ENCODE results near the gene GREM2. TPM values are rescaled to one million over a fixed set of nuclear protein-coding genes. Genes with fewer than 3 reads are reported as not detected.

GREM2 gene
- total RNA-seq, 1 donor from 2014 or later, result 1.2 TPM

DNA sequence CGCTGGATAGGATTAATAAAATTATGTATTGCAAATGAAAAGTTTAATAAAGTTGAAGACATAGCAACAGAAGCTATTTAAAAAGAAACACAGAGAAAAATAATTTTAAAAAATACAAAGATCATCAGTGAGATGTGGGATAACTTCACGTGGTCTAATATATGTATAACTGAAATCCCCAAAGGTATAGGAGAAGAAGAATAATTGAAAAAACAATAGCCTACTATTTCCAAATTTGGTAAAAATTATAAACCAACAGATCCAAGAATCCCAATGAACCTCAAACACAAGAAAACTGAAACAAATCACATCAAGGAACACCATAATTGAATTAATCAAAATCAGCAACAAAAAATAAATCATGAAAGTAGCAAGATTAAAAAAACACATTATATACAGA is 44.9 kb downstream of the GREM2 start:
- no peaks in the 10 kb centered on the region for H3K36me3 ChIP-seq
- no peaks in the 10 kb centered on the region for H3K27me3 ChIP-seq
- no peaks in the 10 kb centered on the region for H3K9me3 ChIP-seq
- no peak overlapping the region for H3K4me3 ChIP-seq
- no peak for TF ChIP-seq POLR2A (IDR thresholded peaks at IDR 0.05)
- no peak for TF ChIP-seq POLR2AphosphoS5 (IDR thresholded peaks at IDR 0.05; ENCODE audit: insufficient read depth in 1 of 2, low read depth in 1 of 2)
- TF ChIP-seq, protein P1, sequence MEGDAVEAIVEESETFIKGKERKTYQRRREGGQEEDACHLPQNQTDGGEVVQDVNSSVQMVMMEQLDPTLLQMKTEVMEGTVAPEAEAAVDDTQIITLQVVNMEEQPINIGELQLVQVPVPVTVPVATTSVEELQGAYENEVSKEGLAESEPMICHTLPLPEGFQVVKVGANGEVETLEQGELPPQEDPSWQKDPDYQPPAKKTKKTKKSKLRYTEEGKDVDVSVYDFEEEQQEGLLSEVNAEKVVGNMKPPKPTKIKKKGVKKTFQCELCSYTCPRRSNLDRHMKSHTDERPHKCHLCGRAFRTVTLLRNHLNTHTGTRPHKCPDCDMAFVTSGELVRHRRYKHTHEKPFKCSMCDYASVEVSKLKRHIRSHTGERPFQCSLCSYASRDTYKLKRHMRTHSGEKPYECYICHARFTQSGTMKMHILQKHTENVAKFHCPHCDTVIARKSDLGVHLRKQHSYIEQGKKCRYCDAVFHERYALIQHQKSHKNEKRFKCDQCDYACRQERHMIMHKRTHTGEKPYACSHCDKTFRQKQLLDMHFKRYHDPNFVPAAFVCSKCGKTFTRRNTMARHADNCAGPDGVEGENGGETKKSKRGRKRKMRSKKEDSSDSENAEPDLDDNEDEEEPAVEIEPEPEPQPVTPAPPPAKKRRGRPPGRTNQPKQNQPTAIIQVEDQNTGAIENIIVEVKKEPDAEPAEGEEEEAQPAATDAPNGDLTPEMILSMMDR (IDR thresholded peaks at IDR 0.05), result no peak
- intact Hi-C loops (cut with DNase I), result no loop called here
- H3K4me1 ChIP-seq, result no peaks in the 10 kb centered on the region
- no peak for DNase-seq (ENCODE audit: extremely low spot score in 2 of 2)
- no peak overlapping the region for H3K27ac ChIP-seq

GRCh38 chr1:240562779-240563178 is 49.2 kb downstream of the GREM2 start:
- TF ChIP-seq POLR2AphosphoS5 (IDR thresholded peaks at IDR 0.05; ENCODE audit: insufficient read depth in 1 of 2, low read depth in 1 of 2), result no peak
- TF ChIP-seq POLR2A (IDR thresholded peaks at IDR 0.05), result no peak
- TF ChIP-seq, protein P1 (IDR thresholded peaks at IDR 0.05), result no peak
- Histone ChIP-seq H3K4me1 (no peaks in the 10 kb centered on the region), H3K27me3 (no peaks in the 10 kb centered on the region), H3K36me3 (no peaks in the 10 kb centered on the region), H3K9me3 (no peaks in the 10 kb centered on the region), H3K4me3 (no peak overlapping the region), H3K27ac (no peak overlapping the region)
- intact Hi-C loops (cut with DNase I), result no loop called here
- no peak for DNase-seq (ENCODE audit: extremely low spot score in 2 of 2)

GRCh38 chr1:240562111-240562590 is 49.8 kb downstream of the GREM2 start:
- Histone ChIP-seq H3K36me3 (no peaks in the 10 kb centered on the region), H3K4me3 (no peak overlapping the region), H3K27me3 (no peaks in the 10 kb centered on the region), H3K27ac (no peak overlapping the region), H3K4me1 (no peaks in the 10 kb centered on the region), H3K9me3 (no peaks in the 10 kb centered on the region)
- no peak for DNase-seq (ENCODE audit: extremely low spot score in 2 of 2)
- intact Hi-C loops (cut with DNase I), result no loop called here
- TF ChIP-seq, protein P1 (IDR thresholded peaks at IDR 0.05), result no peak
- TF ChIP-seq POLR2AphosphoS5 (IDR thresholded peaks at IDR 0.05; ENCODE audit: insufficient read depth in 1 of 2, low read depth in 1 of 2) (no peak), POLR2A (IDR thresholded peaks at IDR 0.05) (no peak)

- no peaks in the 10 kb centered on the region for H3K36me3 ChIP-seq
- H3K9me3 ChIP-seq, result no peaks in the 10 kb centered on the region
- DNase-seq (ENCODE audit: extremely low spot score in 2 of 2), result no peak
- H3K27me3 ChIP-seq, result no peaks in the 10 kb centered on the region
- no peaks in the 10 kb centered on the region for H3K4me1 ChIP-seq
- H3K4me3 ChIP-seq, result no peak overlapping the region
- TF ChIP-seq POLR2A (IDR thresholded peaks at IDR 0.05) (no peak), POLR2AphosphoS5 (IDR thresholded peaks at IDR 0.05; ENCODE audit: insufficient read depth in 1 of 2, low read depth in 1 of 2) (no peak)
- TF ChIP-seq, protein P1 (IDR thresholded peaks at IDR 0.05), result no peak
- intact Hi-C loops (cut with DNase I), result no loop called here
- H3K27ac ChIP-seq, result no peak overlapping the region
These were observed 52.2 kb downstream of the GREM2 start for GRCh38 chr1:240559781-240560180.

DNA sequence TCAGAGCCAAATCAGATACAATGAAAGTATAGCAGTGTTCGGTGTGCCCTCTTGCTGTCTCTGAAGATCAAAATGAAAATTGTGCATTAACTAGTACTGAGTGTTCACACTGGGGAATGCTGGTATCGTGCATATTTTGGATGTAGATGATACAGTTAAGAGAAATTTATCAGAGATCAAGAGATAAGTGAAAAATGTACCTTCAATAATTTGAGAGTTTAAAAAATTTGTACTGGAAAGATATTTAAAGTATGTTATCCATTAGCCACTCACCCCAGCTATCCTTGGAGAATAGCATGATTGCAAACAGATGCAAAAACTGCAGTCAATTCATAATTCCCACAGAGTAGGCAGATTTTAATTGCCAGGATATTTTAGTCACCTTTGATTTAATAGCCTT is 56.4 kb downstream of the GREM2 start:
- Histone ChIP-seq H3K4me1 (no peaks in the 10 kb centered on the region), H3K9me3 (no peaks in the 10 kb centered on the region), H3K27me3 (no peaks in the 10 kb centered on the region), H3K27ac (no peak overlapping the region), H3K4me3 (no peak overlapping the region), H3K36me3 (no peaks in the 10 kb centered on the region)
- DNase-seq (ENCODE audit: extremely low spot score in 2 of 2), result no peak
- intact Hi-C loops (cut with DNase I), result no loop called here
- TF ChIP-seq, protein P1 (IDR thresholded peaks at IDR 0.05), result no peak
- no peak for TF ChIP-seq POLR2A (IDR thresholded peaks at IDR 0.05)
- no peak for TF ChIP-seq POLR2AphosphoS5 (IDR thresholded peaks at IDR 0.05; ENCODE audit: insufficient read depth in 1 of 2, low read depth in 1 of 2)
